H1 (cell line): ENCODE data around the gene SLC22A31. TPM values are rescaled to one million over a fixed set of nuclear protein-coding genes. Genes with fewer than 3 reads are reported as not detected.
A peak's percentile ranks its signal among the peaks of the same experiment; 100 is the strongest.

Experiments used
- ATF3 ChIP-seq: IDR thresholded peaks from 2 replicates; pipeline ENCODE4 v1.6.1; 2011; ENCODE audit warnings: low read depth, mild to moderate bottlenecking, low read length; ENCODE audit not compliant: insufficient read depth
- CREB1 ChIP-seq: IDR thresholded peaks from 2 replicates; pipeline ENCODE4 v1.6.1; 2012; ENCODE audit warnings: inconsistent platforms
- CTCF ChIP-seq, 3 experiments: IDR thresholded peaks; 1 replicate in 2 of 3; 2 replicates in 1 of 3; pipeline versions ENCODE4 v1.5.1 to v1.6.1; 2011; ENCODE audit warnings: low read length in 3 of 3, mild to moderate bottlenecking in 3 of 3, inconsistent platforms in 2 of 3, low read depth in 1 of 3, moderate library complexity in 1 of 3; ENCODE audit not compliant: insufficient read depth in 1 of 3; ENCODE audit errors: control extremely low read depth in 1 of 3
- MAX ChIP-seq: IDR thresholded peaks from 2 replicates; pipeline ENCODE4 v1.6.1; 2012; ENCODE audit warnings: inconsistent platforms
- RNF2 ChIP-seq: fragments of 200-900, 300-1000 bp; sonication (generic); IDR thresholded peaks from 2 replicates; pipeline ENCODE4 v1.7.1; 2016; ENCODE audit warnings: borderline replicate concordance, low read depth, mild to moderate bottlenecking, antibody characterized with exemption, low read length; ENCODE audit not compliant: poor library complexity, severe bottlenecking; ENCODE audit errors: missing control alignments
- USF2 ChIP-seq: IDR thresholded peaks from 2 replicates; pipeline ENCODE4 v1.6.1; 2011; ENCODE audit warnings: low read length, improper control_type of control experiment
- ZNF274 ChIP-seq: IDR thresholded peaks from 2 replicates; pipeline ENCODE4 v1.7.0; 2012; ENCODE audit warnings: low read length, borderline replicate concordance; ENCODE audit errors: extremely low read depth
- polyA plus RNA-seq, 7 experiments: library from polyadenylated mRNA; depleted of rRNA in 3 of 7; stranded (reverse) in 5 of 7; unstranded in 2 of 7; fragments of >200 nt in 5 of 7; fragments of 200-250 nt in 2 of 7; gene quantifications; 1 replicate in 5 of 7; 2 replicates in 1 of 7; 4 replicates in 1 of 7; pipeline versions ENCODE4 v1.2.1 to v1.2.3, GENCODE V29; 2011 to 2013; ENCODE audit warnings: missing spikeins in 2 of 7, mixed read lengths in 2 of 7
- total RNA-seq: library from RNA; stranded (reverse); fragmentation: NEBNext Ultra II Directional; extraction: Animal tissue kit (Norgen Biotek cat#: 25700); gene quantifications from 2 replicates; pipeline ENCODE4 v1.2.1, GENCODE V29; 2021

Gene SLC22A31
- total and polyA plus RNA-seq, 2 of the 8 experiments (the other 6 are each of a cell fraction or from before 2014, with no cell fraction given), result 7.7 to 10.6 TPM

- TF ChIP-seq CTCF (IDR thresholded peaks at IDR 0.05; ENCODE audit: control extremely low read depth in 1 of 3, insufficient read depth in 1 of 3, low read depth in 1 of 3, low read length in 3 of 3) (peak; percentile 58 to 78 (median 77)), USF2 (peak; percentile 79), ZNF274 (no peak), ATF3 (0 out of 2 replicates have a peak, but pooled peaks have one; percentile 37), CREB1 (peak; percentile 55), MAX (peak; percentile 85), RNF2 (no peak)
These were observed 16.2 kb upstream of the SLC22A31 start (continued) for GRCh38 chr16:89216315-89217137.
